Kidney epithelial cell (primary cell): ENCODE results near the gene POLD1. TPM values are rescaled to one million over a fixed set of nuclear protein-coding genes. Genes with fewer than 3 reads are reported as not detected.

Experiments used
- DNase-seq: peaks from one replicate; pipeline ENCODE4 v3.0.0-alpha.2; 2010; ENCODE audit warnings: low read depth
- H3K27me3 ChIP-seq: 2 replicates; pipeline ENCODE4 v1.6.0; 2011; ENCODE audit warnings: low read length; ENCODE audit not compliant: control insufficient read depth, insufficient read depth
- H3K36me3 ChIP-seq: 2 replicates; pipeline ENCODE4 v1.5.1; 2011; ENCODE audit warnings: low read length; ENCODE audit not compliant: control insufficient read depth, insufficient read depth
- H3K4me3 ChIP-seq: 2 replicates; pipeline ENCODE4 v1.5.1; 2011; ENCODE audit warnings: low read depth, mild to moderate bottlenecking, control low read depth, low read length
- total RNA-seq: library from RNA; depleted of rRNA; stranded (reverse); fragments of >200 nt; gene quantifications from 2 replicates; pipeline ENCODE4 v1.2.3, GENCODE V29; 2015
- TF ChIP-seq, protein P1 (sequence below): IDR thresholded peaks from 2 replicates; pipeline ENCODE4 v1.5.1; 2011; ENCODE audit warnings: mild to moderate bottlenecking, moderate library complexity, low read length, control low read depth, inconsistent platforms; ENCODE audit not compliant: insufficient read depth, poor library complexity, severe bottlenecking

POLD1 gene
- total RNA-seq, 1 donor from 2014 or later, result 30.3 TPM

DNA sequence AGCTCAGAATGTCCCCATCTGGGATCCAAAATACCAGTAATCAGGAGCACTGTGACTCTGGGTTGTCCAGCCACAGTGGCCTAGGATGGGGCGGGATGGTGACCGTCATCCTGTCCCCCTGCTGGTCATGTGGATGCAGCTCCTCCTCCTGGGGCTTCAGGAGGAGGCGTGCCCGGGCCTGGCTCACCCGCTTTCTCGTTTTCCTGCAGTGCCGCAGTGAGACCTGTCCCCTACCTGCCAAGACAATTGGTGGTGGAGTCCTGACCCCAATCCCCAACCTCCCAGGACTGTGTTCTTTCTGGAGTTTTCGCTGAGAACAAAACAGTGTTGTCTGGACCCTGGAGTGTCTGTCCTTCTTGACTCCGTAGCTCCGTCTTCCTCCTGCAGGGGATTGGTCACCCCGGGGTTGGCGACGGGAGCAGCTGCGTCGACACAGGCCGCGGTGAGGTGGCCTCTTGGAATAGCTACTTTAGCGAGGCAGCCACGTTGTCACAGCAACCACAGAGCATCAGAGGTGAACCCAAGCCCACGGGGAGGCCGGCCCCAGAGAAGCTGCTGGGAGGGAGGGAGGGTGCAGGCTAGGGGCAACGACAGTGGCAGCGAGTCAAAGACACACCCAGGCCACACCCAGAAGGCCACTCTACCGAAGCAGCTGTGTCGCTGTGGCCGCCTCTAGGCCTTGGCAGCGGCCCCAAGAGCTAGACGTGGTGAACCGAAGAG is 82.0 kb downstream of the POLD1 start:
- TF ChIP-seq, protein P1, sequence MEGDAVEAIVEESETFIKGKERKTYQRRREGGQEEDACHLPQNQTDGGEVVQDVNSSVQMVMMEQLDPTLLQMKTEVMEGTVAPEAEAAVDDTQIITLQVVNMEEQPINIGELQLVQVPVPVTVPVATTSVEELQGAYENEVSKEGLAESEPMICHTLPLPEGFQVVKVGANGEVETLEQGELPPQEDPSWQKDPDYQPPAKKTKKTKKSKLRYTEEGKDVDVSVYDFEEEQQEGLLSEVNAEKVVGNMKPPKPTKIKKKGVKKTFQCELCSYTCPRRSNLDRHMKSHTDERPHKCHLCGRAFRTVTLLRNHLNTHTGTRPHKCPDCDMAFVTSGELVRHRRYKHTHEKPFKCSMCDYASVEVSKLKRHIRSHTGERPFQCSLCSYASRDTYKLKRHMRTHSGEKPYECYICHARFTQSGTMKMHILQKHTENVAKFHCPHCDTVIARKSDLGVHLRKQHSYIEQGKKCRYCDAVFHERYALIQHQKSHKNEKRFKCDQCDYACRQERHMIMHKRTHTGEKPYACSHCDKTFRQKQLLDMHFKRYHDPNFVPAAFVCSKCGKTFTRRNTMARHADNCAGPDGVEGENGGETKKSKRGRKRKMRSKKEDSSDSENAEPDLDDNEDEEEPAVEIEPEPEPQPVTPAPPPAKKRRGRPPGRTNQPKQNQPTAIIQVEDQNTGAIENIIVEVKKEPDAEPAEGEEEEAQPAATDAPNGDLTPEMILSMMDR, result peak; percentile 31
- no peak overlapping the region for H3K4me3 ChIP-seq
- no peak for DNase-seq
- H3K36me3 ChIP-seq, result no peaks in the 10 kb centered on the region
- H3K27me3 ChIP-seq, result peaks cover 6% of the 10 kb centered on the region

DNA sequence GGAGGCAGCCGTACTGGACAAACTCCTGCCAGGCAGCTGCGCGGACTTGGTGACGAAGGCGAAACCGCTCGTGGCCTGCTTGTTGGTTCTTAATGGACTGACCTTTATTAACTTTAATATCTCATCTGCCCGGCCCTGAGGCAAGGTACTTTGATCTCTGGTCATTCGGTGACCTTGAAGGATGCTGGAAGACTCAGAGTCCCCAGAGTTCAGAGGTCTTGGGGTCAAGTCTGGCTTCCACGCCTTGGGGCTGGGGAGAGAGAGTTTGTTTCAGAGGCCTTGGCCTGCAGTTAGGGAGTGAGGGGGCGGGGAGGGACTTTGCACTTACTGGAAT is 82.5 kb downstream of the POLD1 start:
- no peak overlapping the region for H3K4me3 ChIP-seq
- TF ChIP-seq, protein P1, result no peak
- H3K27me3 ChIP-seq, result peaks cover 6% of the 10 kb centered on the region
- no peaks in the 10 kb centered on the region for H3K36me3 ChIP-seq
- DNase-seq, result no peak

DNA sequence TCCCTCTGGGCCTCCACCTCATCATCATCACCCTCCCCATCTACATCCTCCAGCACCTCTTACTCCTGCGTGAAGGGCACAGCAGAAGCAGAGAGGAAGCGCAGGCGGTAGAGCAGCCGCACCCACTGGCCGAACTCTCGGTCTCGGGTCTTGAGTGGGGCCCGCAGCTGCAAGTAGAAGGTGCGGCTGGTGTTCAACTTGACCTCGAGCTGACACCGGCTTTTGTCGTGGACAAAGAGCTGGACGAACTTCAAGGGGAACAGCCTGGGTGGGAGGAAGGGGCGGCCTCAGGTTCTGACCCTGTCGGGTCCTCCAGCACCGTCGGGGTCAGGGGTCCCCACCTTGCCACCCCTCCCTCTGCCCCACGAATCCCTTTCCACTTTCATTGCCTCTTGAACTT is 83.4 kb downstream of the POLD1 start:
- no peak for DNase-seq
- no peak overlapping the region for H3K4me3 ChIP-seq
- H3K27me3 ChIP-seq, result peaks cover 6% of the 10 kb centered on the region
- no peaks in the 10 kb centered on the region for H3K36me3 ChIP-seq
- TF ChIP-seq, protein P1, result no peak

Other genes starting within 250 kb of the POLD1 start
- not detected in 2 replicates for gene IZUMO2, start 221.1 kb upstream of the POLD1 start, total RNA-seq
- gene MYH14, start 180.7 kb upstream of the POLD1 start, total RNA-seq, result 87.8 and 96.0 TPM in 2 replicates
- gene KCNC3, start 55.0 kb upstream of the POLD1 start, total RNA-seq, result 0.46 and 0.55 TPM in 2 replicates
- gene NAPSA, start 18.7 kb upstream of the POLD1 start, total RNA-seq, result 1.7 and 1.8 TPM in 2 replicates
- 73.4 and 86.5 TPM in 2 replicates for gene NR1H2, start 7.9 kb upstream of the POLD1 start, total RNA-seq
- gene SPIB, start 34.6 kb downstream of the POLD1 start, total RNA-seq, result not detected in 2 replicates
- gene MYBPC2, start 48.5 kb downstream of the POLD1 start, total RNA-seq, result 0.21 TPM in 1 of 2 replicates, not detected in the other
- gene EMC10, start 92.2 kb downstream of the POLD1 start, total RNA-seq, result 256 and 274 TPM in 2 replicates
- 8.5 and 9.9 TPM in 2 replicates for gene GARIN5A, start 92.5 kb downstream of the POLD1 start, total RNA-seq
- gene JOSD2, start 126.8 kb downstream of the POLD1 start, total RNA-seq, result 26.7 and 26.8 TPM in 2 replicates
- gene ASPDH, start 129.6 kb downstream of the POLD1 start, total RNA-seq, result not detected in 2 replicates
- 9.2 and 9.3 TPM in 2 replicates for gene LRRC4B, start 184.1 kb downstream of the POLD1 start, total RNA-seq